Type B pancreatic cell (in vitro differentiated cells): ENCODE measurements around the gene NACA. TPM values are rescaled to one million over a fixed set of nuclear protein-coding genes. Genes with fewer than 3 reads are reported as not detected.
A peak's percentile ranks its signal among the peaks of the same experiment; 100 is the strongest.
"Not testable (repeated sequence)": the region's sequence is repeated elsewhere in the genome, so short reads cannot be mapped to it uniquely, and the experiment has no call there.

ENCODE experiments used
- DNase-seq: peaks from one replicate; pipeline ENCODE4 v3.0.0; 2021; ENCODE audit warnings: mixed read lengths; ENCODE audit not compliant: unreplicated experiment; ENCODE audit errors: extremely low spot score
- H3K27ac Mint-ChIP-seq: 2 replicates; pipeline ENCODE4 v1.8.0; 2021; ENCODE audit warnings: mild to moderate bottlenecking, mixed read lengths
- H3K27me3 Mint-ChIP-seq: 2 replicates; pipeline ENCODE4 v1.8.0; 2021; ENCODE audit warnings: mixed read lengths
- H3K36me3 Mint-ChIP-seq: 2 replicates; pipeline ENCODE4 v1.8.0; 2021; ENCODE audit warnings: mixed read lengths
- H3K4me1 Mint-ChIP-seq: one replicate; pipeline ENCODE4 v1.8.0; 2021; ENCODE audit warnings: mixed read lengths; ENCODE audit not compliant: unreplicated experiment
- H3K4me3 Mint-ChIP-seq: 2 replicates; pipeline ENCODE4 v1.8.0; 2021; ENCODE audit warnings: mild to moderate bottlenecking, mixed read lengths
- H3K9me3 Mint-ChIP-seq: 2 replicates; pipeline ENCODE4 v1.8.0; 2021; ENCODE audit warnings: mixed read lengths
- CTCF ChIP-seq: fragments of 200-600 bp; sonication (generic); conservative IDR thresholded peaks from 2 replicates; pipeline ENCODE4 v1.5.0; 2021; ENCODE audit warnings: antibody characterized with exemption, mild to moderate bottlenecking
- total RNA-seq: library from RNA; stranded (reverse); gene quantifications from 2 replicates; pipeline ENCODE4 v1.2.1, GENCODE V29; 2021; ENCODE audit warnings: low replicate concordance

Gene NACA
- total RNA-seq, 1 donor from 2014 or later = 997 TPM

- no peaks in the 10 kb centered on the region for H3K27me3 Mint-ChIP-seq
- H3K9me3 Mint-ChIP-seq = no peaks in the 10 kb centered on the region
- DNase-seq = no peak
- H3K4me3 Mint-ChIP-seq = no peak overlapping the region
- peaks cover 5% of the 10 kb centered on the region for H3K36me3 Mint-ChIP-seq
- TF ChIP-seq CTCF = no peak
- peaks cover 11% of the 10 kb centered on the region for H3K4me1 Mint-ChIP-seq
- no peak overlapping the region for H3K27ac Mint-ChIP-seq
Observed at GRCh38 chr12:56749359-56749758, 24.3 kb upstream of the NACA start.

GRCh38 chr12:56728139-56728861, 3.2 kb upstream of the NACA start:
- peaks cover 19% of the 10 kb centered on the region for H3K36me3 Mint-ChIP-seq
- no peak overlapping the region for H3K27ac Mint-ChIP-seq
- peaks cover 17% of the 10 kb centered on the region for H3K4me1 Mint-ChIP-seq
- no peak for TF ChIP-seq CTCF
- no peak overlapping the region for H3K4me3 Mint-ChIP-seq
- no peak for DNase-seq
- no peaks in the 10 kb centered on the region for H3K9me3 Mint-ChIP-seq
- H3K27me3 Mint-ChIP-seq = no peaks in the 10 kb centered on the region

GRCh38 chr12:56726196-56726675, 1.1 kb upstream of the NACA start:
- H3K9me3 Mint-ChIP-seq, DNase-seq, H3K27me3 Mint-ChIP-seq: not testable (repeated sequence)
- H3K4me3 Mint-ChIP-seq = peak overlapping the region; percentile 98
- peak overlapping the region; percentile 98 for H3K27ac Mint-ChIP-seq
- H3K36me3 Mint-ChIP-seq = peaks cover 33% of the 10 kb centered on the region
- peaks cover 33% of the 10 kb centered on the region for H3K4me1 Mint-ChIP-seq

GRCh38 chr12:56725723-56726102, 614 bp upstream of the NACA start:
- TF ChIP-seq CTCF = no peak
- Mint-ChIP-seq H3K27me3 (no peaks in the 10 kb centered on the region), H3K9me3 (no peaks in the 10 kb centered on the region), H3K36me3 (peaks cover 34% of the 10 kb centered on the region), H3K4me1 (peaks cover 38% of the 10 kb centered on the region), H3K27ac (peak overlapping the region; percentile 98), H3K4me3 (peak overlapping the region; percentile 98)
- DNase-seq = no peak

GRCh38 chr12:56724701-56724971, 463 bp downstream of the NACA start:
- Mint-ChIP-seq H3K27ac (peak overlapping the region; percentile 98), H3K4me3 (peak overlapping the region; percentile 98), H3K9me3 (no peaks in the 10 kb centered on the region), H3K4me1 (peaks cover 49% of the 10 kb centered on the region), H3K27me3 (no peaks in the 10 kb centered on the region), H3K36me3 (peaks cover 44% of the 10 kb centered on the region)
- TF ChIP-seq CTCF = no peak
- no peak for DNase-seq

- peaks cover 54% of the 10 kb centered on the region for H3K4me1 Mint-ChIP-seq
- peak overlapping the region; percentile 98 for H3K27ac Mint-ChIP-seq
- H3K4me3 Mint-ChIP-seq = peak overlapping the region; percentile 98
- no peaks in the 10 kb centered on the region for H3K27me3 Mint-ChIP-seq
- H3K36me3 Mint-ChIP-seq = peaks cover 50% of the 10 kb centered on the region
- no peak for DNase-seq
- TF ChIP-seq CTCF = no peak
- no peaks in the 10 kb centered on the region for H3K9me3 Mint-ChIP-seq
Observed at GRCh38 chr12:56723889-56724700, 1.0 kb downstream of the NACA start.
